ENCODE results near the gene FBXO41. TPM values are rescaled to one million over a fixed set of nuclear protein-coding genes. Genes with fewer than 3 reads are reported as not detected.

FBXO41 gene
- total and polyA plus RNA-seq, 10 of the 15 experiments (the other 5 are each of a cell fraction or from before 2014, with no cell fraction given): 1.9 to 38.9 (median 11.3) TPM

DNA sequence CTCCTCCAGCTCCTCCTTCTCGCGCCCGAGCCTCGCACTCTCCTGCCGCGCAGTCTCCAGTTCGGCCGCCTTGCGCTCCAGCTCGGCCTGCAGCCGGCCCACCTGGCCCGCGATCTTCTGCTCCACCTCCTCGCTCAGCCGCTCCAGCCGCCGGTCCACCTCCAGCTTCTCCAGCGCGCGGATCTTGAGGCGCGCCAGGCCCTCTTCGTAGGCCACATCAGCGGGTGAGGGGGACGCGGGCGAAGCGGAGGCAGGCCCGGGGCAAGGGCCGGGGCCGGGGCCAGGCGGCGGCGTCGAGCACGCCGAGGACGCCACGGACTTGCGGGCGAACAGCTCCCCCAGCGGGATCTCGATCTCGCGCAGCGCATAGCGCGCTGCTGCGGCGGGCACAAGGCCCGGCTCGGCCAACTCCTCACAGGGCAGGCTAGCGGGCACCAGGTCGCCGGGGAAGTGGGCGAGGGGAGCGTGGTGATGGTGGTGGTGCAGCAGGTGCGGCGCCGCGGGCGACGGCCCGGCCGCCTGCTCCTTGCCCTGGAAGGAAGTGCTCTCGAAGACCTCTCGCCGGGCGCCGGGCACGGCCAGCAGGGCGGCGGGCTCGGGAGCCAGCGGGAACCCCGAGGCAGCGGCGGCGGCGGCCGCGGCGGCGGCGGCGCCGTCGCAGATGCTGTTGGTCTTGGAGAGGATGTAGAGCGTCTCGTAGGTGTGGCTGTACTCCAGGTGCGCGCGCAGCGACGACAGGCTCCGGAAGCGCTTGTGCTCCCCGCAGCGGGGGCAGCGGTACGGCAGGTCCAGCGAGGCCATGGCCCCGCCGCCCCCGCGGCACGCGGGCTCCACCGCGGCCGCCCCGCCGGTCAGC, 15.2 kb downstream of the FBXO41 start (continued):
- TF ChIP-seq, protein P1, sequence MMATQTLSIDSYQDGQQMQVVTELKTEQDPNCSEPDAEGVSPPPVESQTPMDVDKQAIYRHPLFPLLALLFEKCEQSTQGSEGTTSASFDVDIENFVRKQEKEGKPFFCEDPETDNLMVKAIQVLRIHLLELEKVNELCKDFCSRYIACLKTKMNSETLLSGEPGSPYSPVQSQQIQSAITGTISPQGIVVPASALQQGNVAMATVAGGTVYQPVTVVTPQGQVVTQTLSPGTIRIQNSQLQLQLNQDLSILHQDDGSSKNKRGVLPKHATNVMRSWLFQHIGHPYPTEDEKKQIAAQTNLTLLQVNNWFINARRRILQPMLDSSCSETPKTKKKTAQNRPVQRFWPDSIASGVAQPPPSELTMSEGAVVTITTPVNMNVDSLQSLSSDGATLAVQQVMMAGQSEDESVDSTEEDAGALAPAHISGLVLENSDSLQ (IDR thresholded peaks at IDR 0.05): no peak
- TF ChIP-seq KAT2A (conservative IDR thresholded peaks at IDR 0.05; ENCODE audit: control insufficient read depth, low read depth, low read length) (no peak), SREBF1 (IDR thresholded peaks at IDR 0.05; ENCODE audit: low read length) (no peak), ZNF622 (IDR thresholded peaks at IDR 0.05) (no peak), PAX8 (IDR thresholded peaks at IDR 0.05) (no peak), MTA2 (IDR thresholded peaks at IDR 0.05; ENCODE audit: low read depth) (no peak), ZSCAN29 (IDR thresholded peaks at IDR 0.05) (no peak), DPF2 (IDR thresholded peaks at IDR 0.05) (no peak), POLR2AphosphoS2 (IDR thresholded peaks at IDR 0.05; ENCODE audit: low read depth, low read length) (no peak), SMAD5 (IDR thresholded peaks at IDR 0.05; ENCODE audit: low read depth) (no peak), SMAD1 (IDR thresholded peaks at IDR 0.05; ENCODE audit: low read depth, partially characterized antibody) (no peak), HDAC6 (IDR thresholded peaks at IDR 0.05; ENCODE audit: unreplicated experiment) (no peak), RUNX3 (IDR thresholded peaks at IDR 0.05; ENCODE audit: low read length) (no peak), IKZF1 (conservative IDR thresholded peaks at IDR 0.05) (peak; percentile 40), POU2F2 (IDR thresholded peaks at IDR 0.05; ENCODE audit: borderline replicate concordance, low read depth, low read length) (0 out of 3 replicates have a peak, but pooled peaks have one; percentile 13), RB1 (IDR thresholded peaks at IDR 0.05; ENCODE audit: borderline replicate concordance) (no peak)
- TF ChIP-seq, protein P2, sequence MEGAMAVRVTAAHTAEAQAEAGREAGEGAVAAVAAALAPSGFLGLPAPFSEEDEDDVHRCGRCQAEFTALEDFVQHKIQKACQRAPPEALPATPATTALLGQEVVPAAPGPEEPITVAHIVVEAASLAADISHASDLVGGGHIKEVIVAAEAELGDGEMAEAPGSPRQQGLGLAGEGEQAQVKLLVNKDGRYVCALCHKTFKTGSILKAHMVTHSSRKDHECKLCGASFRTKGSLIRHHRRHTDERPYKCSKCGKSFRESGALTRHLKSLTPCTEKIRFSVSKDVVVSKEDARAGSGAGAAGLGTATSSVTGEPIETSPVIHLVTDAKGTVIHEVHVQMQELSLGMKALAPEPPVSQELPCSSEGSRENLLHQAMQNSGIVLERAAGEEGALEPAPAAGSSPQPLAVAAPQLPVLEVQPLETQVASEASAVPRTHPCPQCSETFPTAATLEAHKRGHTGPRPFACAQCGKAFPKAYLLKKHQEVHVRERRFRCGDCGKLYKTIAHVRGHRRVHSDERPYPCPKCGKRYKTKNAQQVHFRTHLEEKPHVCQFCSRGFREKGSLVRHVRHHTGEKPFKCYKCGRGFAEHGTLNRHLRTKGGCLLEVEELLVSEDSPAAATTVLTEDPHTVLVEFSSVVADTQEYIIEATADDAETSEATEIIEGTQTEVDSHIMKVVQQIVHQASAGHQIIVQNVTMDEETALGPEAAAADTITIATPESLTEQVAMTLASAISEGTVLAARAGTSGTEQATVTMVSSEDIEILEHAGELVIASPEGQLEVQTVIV (IDR thresholded peaks at IDR 0.05; ENCODE audit: borderline replicate concordance, partially characterized antibody): no peak
- TF ChIP-seq, protein P3, sequence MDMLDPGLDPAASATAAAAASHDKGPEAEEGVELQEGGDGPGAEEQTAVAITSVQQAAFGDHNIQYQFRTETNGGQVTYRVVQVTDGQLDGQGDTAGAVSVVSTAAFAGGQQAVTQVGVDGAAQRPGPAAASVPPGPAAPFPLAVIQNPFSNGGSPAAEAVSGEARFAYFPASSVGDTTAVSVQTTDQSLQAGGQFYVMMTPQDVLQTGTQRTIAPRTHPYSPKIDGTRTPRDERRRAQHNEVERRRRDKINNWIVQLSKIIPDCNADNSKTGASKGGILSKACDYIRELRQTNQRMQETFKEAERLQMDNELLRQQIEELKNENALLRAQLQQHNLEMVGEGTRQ (IDR thresholded peaks at IDR 0.05; ENCODE audit: borderline replicate concordance, low read depth, low read length): no peak
- TF ChIP-seq, protein P4, sequence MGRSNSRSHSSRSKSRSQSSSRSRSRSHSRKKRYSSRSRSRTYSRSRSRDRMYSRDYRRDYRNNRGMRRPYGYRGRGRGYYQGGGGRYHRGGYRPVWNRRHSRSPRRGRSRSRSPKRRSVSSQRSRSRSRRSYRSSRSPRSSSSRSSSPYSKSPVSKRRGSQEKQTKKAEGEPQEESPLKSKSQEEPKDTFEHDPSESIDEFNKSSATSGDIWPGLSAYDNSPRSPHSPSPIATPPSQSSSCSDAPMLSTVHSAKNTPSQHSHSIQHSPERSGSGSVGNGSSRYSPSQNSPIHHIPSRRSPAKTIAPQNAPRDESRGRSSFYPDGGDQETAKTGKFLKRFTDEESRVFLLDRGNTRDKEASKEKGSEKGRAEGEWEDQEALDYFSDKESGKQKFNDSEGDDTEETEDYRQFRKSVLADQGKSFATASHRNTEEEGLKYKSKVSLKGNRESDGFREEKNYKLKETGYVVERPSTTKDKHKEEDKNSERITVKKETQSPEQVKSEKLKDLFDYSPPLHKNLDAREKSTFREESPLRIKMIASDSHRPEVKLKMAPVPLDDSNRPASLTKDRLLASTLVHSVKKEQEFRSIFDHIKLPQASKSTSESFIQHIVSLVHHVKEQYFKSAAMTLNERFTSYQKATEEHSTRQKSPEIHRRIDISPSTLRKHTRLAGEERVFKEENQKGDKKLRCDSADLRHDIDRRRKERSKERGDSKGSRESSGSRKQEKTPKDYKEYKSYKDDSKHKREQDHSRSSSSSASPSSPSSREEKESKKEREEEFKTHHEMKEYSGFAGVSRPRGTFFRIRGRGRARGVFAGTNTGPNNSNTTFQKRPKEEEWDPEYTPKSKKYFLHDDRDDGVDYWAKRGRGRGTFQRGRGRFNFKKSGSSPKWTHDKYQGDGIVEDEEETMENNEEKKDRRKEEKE (IDR thresholded peaks at IDR 0.05): no peak
- TF ChIP-seq, protein P5, sequence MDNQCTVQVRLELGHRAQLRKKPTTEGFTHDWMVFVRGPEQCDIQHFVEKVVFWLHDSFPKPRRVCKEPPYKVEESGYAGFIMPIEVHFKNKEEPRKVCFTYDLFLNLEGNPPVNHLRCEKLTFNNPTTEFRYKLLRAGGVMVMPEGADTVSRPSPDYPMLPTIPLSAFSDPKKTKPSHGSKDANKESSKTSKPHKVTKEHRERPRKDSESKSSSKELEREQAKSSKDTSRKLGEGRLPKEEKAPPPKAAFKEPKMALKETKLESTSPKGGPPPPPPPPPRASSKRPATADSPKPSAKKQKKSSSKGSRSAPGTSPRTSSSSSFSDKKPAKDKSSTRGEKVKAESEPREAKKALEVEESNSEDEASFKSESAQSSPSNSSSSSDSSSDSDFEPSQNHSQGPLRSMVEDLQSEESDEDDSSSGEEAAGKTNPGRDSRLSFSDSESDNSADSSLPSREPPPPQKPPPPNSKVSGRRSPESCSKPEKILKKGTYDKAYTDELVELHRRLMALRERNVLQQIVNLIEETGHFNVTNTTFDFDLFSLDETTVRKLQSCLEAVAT (IDR thresholded peaks at IDR 0.05): no peak

Data from GM12878 (cell line).